Lower leg skin (tissue), 4 donors: ENCODE results near the gene ZNF362. TPM values are rescaled to one million over a fixed set of nuclear protein-coding genes. Genes with fewer than 3 reads are reported as not detected.

Experiments used
- DNase-seq, 2 donors: peaks; one replicate each; pipeline ENCODE4 v3.0.0-alpha.2; 2019; ENCODE audit warnings: low spot score in 2 of 2
- H3K4me3 ChIP-seq: fragments of 200-600 bp; sonication (generic); 2 replicates; pipeline ENCODE4 v1.5.1; 2017; ENCODE audit warnings: mild to moderate bottlenecking, low read depth; ENCODE audit not compliant: poor library complexity, severe bottlenecking
- POLR2A ChIP-seq, 2 donors: fragments of 450-650 bp; IDR thresholded peaks; one replicate each; pipeline ENCODE4 v1.6.1; 2016 to 2017; ENCODE audit warnings: antibody characterized with exemption in 2 of 2, mild to moderate bottlenecking in 1 of 2, moderate library complexity in 1 of 2
- WGBS, 2 donors: methylation state at CpG; one replicate each; pipeline ENCODE4 v1.1.5; 2018; 5-methylcytosine and 5-hydroxymethylcytosine counted together
- intact Hi-C: fragments of 100-400 bp; cut with DNase I; formaldehyde crosslinking; loops from one replicate; pipeline ENCODE4 v1.15.0; 2023; ENCODE audit warnings: low total_unique reads
- total RNA-seq, 4 donors: library from RNA; depleted of rRNA; stranded (reverse); fragments of >200 nt; gene quantifications; one replicate each; pipeline ENCODE4 v1.1.0, GENCODE V29; 2016
- TF ChIP-seq, protein P1 (sequence below), 3 donors: fragments of 450-650 bp; IDR thresholded peaks; one replicate each; pipeline ENCODE4 v1.5.1; 2016; ENCODE audit warnings: antibody characterized with exemption in 3 of 3, mild to moderate bottlenecking in 3 of 3, moderate library complexity in 2 of 3

Gene ZNF362
- total RNA-seq, 4 donors from 2014 or later = 7.0 to 24.3 (median 19.9) TPM

DNA sequence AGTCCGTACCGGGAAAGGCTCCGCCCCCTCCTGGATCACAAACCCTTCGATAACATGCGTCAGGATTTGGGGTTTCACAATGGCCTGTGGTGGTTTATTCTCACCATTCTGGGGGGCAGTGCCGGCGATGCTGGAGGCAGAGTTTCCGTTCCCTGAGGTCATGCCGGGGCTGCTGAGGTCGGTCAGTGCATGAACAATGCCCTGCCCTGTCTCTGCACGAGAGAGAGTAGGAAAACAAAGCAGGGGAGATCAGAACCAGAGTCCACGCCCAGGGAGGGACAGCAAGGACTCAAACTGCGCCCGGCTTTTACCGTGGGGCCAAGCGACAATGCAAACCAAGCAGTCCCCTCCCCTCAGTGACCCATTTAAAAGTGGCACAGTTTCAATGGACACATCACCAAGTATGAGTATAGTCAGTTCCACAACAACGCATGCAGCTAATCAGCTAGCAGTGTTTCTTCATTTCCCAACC is 77.8 kb downstream of the ZNF362 start:
- intact Hi-C loops = no loop called here
- H3K4me3 ChIP-seq = no peak overlapping the region

DNA sequence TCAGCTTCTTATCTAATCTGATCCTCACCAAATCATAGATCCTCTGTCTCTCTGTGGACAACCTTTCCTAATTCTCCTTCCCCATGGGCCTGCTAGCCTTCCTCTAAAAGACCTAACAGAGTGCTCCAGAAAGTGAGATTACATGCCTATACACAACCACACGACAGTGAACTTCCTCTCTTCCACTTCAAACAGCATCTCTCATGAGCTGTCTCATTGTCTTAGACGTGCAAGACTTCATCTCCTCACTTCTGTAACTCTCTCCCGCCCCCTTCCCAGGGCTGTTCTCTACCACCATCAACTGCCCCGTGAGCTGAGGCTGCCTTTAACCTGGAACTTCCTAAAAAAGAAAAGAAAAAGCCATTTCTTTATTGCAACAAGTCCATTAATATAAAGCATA is 78.7 kb downstream of the ZNF362 start:
- no peak for DNase-seq
- 49 to 59% methylated on average over 4 of the region's 4 CpGs for WGBS, 2 donors
- TF ChIP-seq, protein P1, sequence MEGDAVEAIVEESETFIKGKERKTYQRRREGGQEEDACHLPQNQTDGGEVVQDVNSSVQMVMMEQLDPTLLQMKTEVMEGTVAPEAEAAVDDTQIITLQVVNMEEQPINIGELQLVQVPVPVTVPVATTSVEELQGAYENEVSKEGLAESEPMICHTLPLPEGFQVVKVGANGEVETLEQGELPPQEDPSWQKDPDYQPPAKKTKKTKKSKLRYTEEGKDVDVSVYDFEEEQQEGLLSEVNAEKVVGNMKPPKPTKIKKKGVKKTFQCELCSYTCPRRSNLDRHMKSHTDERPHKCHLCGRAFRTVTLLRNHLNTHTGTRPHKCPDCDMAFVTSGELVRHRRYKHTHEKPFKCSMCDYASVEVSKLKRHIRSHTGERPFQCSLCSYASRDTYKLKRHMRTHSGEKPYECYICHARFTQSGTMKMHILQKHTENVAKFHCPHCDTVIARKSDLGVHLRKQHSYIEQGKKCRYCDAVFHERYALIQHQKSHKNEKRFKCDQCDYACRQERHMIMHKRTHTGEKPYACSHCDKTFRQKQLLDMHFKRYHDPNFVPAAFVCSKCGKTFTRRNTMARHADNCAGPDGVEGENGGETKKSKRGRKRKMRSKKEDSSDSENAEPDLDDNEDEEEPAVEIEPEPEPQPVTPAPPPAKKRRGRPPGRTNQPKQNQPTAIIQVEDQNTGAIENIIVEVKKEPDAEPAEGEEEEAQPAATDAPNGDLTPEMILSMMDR (IDR thresholded peaks at IDR 0.05) = no peak
- TF ChIP-seq POLR2A (IDR thresholded peaks at IDR 0.05) = no peak
- no peak overlapping the region for H3K4me3 ChIP-seq
- intact Hi-C loops = no loop called here

More for the DNA sequence above, 77.8 kb downstream of the ZNF362 start:
- TF ChIP-seq POLR2A (IDR thresholded peaks at IDR 0.05) = no peak
- TF ChIP-seq, protein P1 (IDR thresholded peaks at IDR 0.05) = no peak
- WGBS, 2 donors = 44 to 52% methylated on average over 17 of the region's 17 CpGs
- peak; percentile 70 to 94 for DNase-seq

GRCh38 chr1:33336580-33336979 is 80.3 kb downstream of the ZNF362 start:
- no peak overlapping the region for H3K4me3 ChIP-seq
- intact Hi-C loops = no loop called here
- WGBS, 2 donors = 82 to 83% methylated on average over 9 of the region's 9 CpGs
- DNase-seq = no peak
- no peak for TF ChIP-seq POLR2A (IDR thresholded peaks at IDR 0.05)
- TF ChIP-seq, protein P1 (IDR thresholded peaks at IDR 0.05) = no peak

GRCh38 chr1:33337441-33337840 is 81.1 kb downstream of the ZNF362 start:
- TF ChIP-seq, protein P1 (IDR thresholded peaks at IDR 0.05) = no peak
- TF ChIP-seq POLR2A (IDR thresholded peaks at IDR 0.05) = no peak
- H3K4me3 ChIP-seq = no peak overlapping the region
- DNase-seq = no peak
- intact Hi-C loops = no loop called here
- WGBS, 2 donors = 84 to 86% methylated on average over 6 of the region's 6 CpGs

GRCh38 chr1:33338048-33338439 is 81.8 kb downstream of the ZNF362 start:
- WGBS, 2 donors = 16 to 22% methylated on average over 1 of the region's 1 CpG
- TF ChIP-seq, protein P1 (IDR thresholded peaks at IDR 0.05) = no peak
- no peak for TF ChIP-seq POLR2A (IDR thresholded peaks at IDR 0.05)
- DNase-seq = peak in 1 of 2 donors; percentile 61
- intact Hi-C loops = no loop called here
- no peak overlapping the region for H3K4me3 ChIP-seq
